Central memory CD8-positive, alpha-beta T cell (primary cell): Measurements from ENCODE around the gene CNGA2.

Experiments used
- ATAC-seq: fragments of 150-1000 bp; cut with Tn5 transposase; replicated peaks from 2 replicates; pipeline ENCODE4 v1.10.0; 2022; ENCODE audit warnings: mild to moderate bottlenecking, moderate FRiP score, moderate number of reproducible peaks; ENCODE audit not compliant: poor library complexity, severe bottlenecking; ENCODE audit errors: extremely low read depth
- DNase-seq, 2 donors: peaks; one replicate each; pipeline ENCODE4 v3.0.0; 2021; ENCODE audit warnings: low spot score in 2 of 2
- H3K27ac Mint-ChIP-seq: one replicate; pipeline ENCODE4 v1.8.0; 2022; ENCODE audit warnings: low read depth, mild to moderate bottlenecking, moderate library complexity, mixed read lengths
- H3K27me3 Mint-ChIP-seq: one replicate; pipeline ENCODE4 v1.8.0; 2022; ENCODE audit warnings: mixed read lengths
- H3K36me3 Mint-ChIP-seq: one replicate; pipeline ENCODE4 v1.8.0; 2022; ENCODE audit warnings: mild to moderate bottlenecking, moderate library complexity, mixed read lengths; ENCODE audit not compliant: insufficient read depth
- H3K4me1 Mint-ChIP-seq: one replicate; pipeline ENCODE4 v1.8.0; 2022; ENCODE audit warnings: mixed read lengths
- H3K4me3 Mint-ChIP-seq: one replicate; pipeline ENCODE4 v1.8.0; 2022; ENCODE audit warnings: mild to moderate bottlenecking, moderate library complexity, mixed read lengths
- H3K9me3 Mint-ChIP-seq: one replicate; pipeline ENCODE4 v1.8.0; 2022; ENCODE audit warnings: mixed read lengths

The CNGA2 gene

GRCh38 chrX:151743651-151744470 is 9.3 kb downstream of the CNGA2 start:
- no peak overlapping the region for H3K4me3 Mint-ChIP-seq
- H3K27ac Mint-ChIP-seq = no peak overlapping the region
- DNase-seq (no peak), ATAC-seq (no peak)
- no peaks in the 10 kb centered on the region for H3K27me3 Mint-ChIP-seq
- no peaks in the 10 kb centered on the region for H3K9me3 Mint-ChIP-seq
- H3K4me1 Mint-ChIP-seq = no peaks in the 10 kb centered on the region
- H3K36me3 Mint-ChIP-seq = no peaks in the 10 kb centered on the region

- Mint-ChIP-seq H3K9me3 (no peaks in the 10 kb centered on the region), H3K36me3 (no peaks in the 10 kb centered on the region), H3K4me1 (no peaks in the 10 kb centered on the region), H3K27ac (no peak overlapping the region), H3K4me3 (no peak overlapping the region), H3K27me3 (peaks cover 3% of the 10 kb centered on the region)
- no peak for ATAC-seq
- no peak for DNase-seq
These were observed 11.1 kb downstream of the CNGA2 start for GRCh38 chrX:151745651-151746050.

DNA sequence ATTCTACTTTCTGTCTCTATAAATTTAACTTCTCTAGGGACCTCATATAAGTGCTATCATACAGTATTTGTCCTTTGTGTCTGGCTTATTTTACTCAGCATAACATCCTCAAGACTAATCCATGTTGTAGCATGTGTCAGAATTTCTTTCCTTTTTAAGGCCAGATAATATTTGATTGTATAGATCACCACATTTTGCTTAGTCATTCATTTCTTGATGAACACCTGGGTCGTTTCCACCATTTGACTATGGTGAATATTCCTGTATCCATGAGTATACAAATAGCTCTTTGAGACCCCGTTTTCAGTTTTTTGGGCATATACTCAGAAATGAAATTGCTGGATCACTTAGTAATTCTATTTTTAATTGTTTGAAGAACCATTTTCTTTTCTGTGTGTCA is 12.0 kb downstream of the CNGA2 start:
- ATAC-seq (no peak), DNase-seq (no peak)
- H3K27ac Mint-ChIP-seq = no peak overlapping the region
- no peak overlapping the region for H3K4me3 Mint-ChIP-seq
- no peaks in the 10 kb centered on the region for H3K36me3 Mint-ChIP-seq
- H3K27me3 Mint-ChIP-seq = peaks cover 12% of the 10 kb centered on the region
- no peaks in the 10 kb centered on the region for H3K9me3 Mint-ChIP-seq
- H3K4me1 Mint-ChIP-seq = no peaks in the 10 kb centered on the region

- Mint-ChIP-seq H3K4me3 (no peak overlapping the region), H3K9me3 (no peaks in the 10 kb centered on the region), H3K27ac (no peak overlapping the region), H3K36me3 (no peaks in the 10 kb centered on the region), H3K4me1 (no peaks in the 10 kb centered on the region), H3K27me3 (peaks cover 16% of the 10 kb centered on the region)
- ATAC-seq (no peak), DNase-seq (no peak)
These were observed 16.0 kb downstream of the CNGA2 start for GRCh38 chrX:151750511-151750910.

DNA sequence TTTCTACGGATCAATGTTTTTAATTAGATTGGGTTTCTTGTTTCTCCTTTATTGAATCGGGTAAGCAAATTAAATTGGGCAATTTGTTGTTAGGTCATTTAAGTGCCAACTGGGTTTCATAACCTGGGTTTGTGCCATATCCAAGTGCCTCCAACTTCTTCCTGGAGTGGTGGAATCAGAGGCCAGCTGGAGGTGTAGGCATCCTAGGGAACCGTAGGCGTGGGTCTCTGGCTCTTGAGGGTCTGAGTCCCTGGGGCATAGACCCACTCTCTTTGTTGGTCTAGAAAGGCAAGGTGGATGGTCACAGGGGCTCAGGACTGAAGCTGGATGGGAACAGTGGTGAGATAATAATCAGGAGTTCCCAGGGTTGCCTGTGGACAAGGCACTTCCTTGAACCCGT is 18.3 kb downstream of the CNGA2 start:
- no peak overlapping the region for H3K4me3 Mint-ChIP-seq
- no peaks in the 10 kb centered on the region for H3K36me3 Mint-ChIP-seq
- H3K4me1 Mint-ChIP-seq = no peaks in the 10 kb centered on the region
- H3K9me3 Mint-ChIP-seq = no peaks in the 10 kb centered on the region
- DNase-seq (no peak), ATAC-seq (no peak)
- H3K27me3 Mint-ChIP-seq = peaks cover 16% of the 10 kb centered on the region
- no peak overlapping the region for H3K27ac Mint-ChIP-seq

DNA sequence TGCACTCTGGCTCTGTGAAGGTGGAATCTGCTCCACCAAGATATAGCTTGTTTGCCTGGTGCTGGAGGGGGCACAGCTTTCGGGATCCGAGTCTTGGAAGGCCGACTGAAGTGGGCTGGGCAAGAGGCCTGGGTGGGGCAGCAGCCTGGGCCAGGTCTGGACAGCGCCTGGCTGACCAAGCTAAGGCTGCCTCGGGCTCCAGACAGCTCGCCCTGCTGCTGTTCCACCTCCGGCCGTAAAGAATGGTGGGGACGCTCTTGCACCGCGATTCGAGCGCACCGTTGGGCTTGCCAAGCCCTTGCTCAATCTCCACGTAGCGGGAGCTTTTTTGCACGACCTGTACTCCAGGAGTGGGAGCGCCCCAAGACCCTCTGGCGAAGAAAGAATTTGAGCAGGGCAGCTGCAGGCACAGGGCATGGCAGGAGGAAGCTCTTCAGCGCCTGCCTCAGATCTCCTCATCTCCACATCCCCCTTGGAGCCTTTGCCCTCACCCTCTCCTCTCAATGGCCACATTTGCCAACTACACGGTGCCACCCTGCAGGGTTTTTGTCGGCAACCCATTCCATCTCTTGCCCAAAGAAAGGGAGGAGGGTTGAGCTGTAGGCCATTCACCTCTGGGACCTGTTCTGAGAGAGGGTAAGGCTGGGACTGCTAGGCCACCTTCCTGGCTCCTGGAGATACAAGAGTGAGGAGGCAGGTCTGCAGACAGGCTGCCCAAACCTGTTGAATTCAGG is 18.9 kb downstream of the CNGA2 start:
- Mint-ChIP-seq H3K4me1 (no peaks in the 10 kb centered on the region), H3K4me3 (no peak overlapping the region), H3K27ac (no peak overlapping the region), H3K9me3 (no peaks in the 10 kb centered on the region), H3K27me3 (peaks cover 16% of the 10 kb centered on the region), H3K36me3 (no peaks in the 10 kb centered on the region)
- no peak for ATAC-seq
- DNase-seq = no peak

- no peak for ATAC-seq
- H3K36me3 Mint-ChIP-seq = no peaks in the 10 kb centered on the region
These were observed 19.5 kb downstream of the CNGA2 start for GRCh38 chrX:151754047-151754429.

GRCh38 chrX:151754641-151755215 is 20.2 kb downstream of the CNGA2 start:
- no peak for DNase-seq
- no peak overlapping the region for H3K27ac Mint-ChIP-seq
- H3K4me1 Mint-ChIP-seq = no peaks in the 10 kb centered on the region
- ATAC-seq = no peak
- H3K36me3 Mint-ChIP-seq = no peaks in the 10 kb centered on the region
- no peak overlapping the region for H3K4me3 Mint-ChIP-seq
- no peaks in the 10 kb centered on the region for H3K9me3 Mint-ChIP-seq
- H3K27me3 Mint-ChIP-seq = peaks cover 16% of the 10 kb centered on the region

More at GRCh38 chrX:151754047-151754429, 19.5 kb downstream of the CNGA2 start:
- Mint-ChIP-seq H3K4me3 (no peak overlapping the region), H3K27me3 (peaks cover 16% of the 10 kb centered on the region), H3K9me3 (no peaks in the 10 kb centered on the region), H3K27ac (no peak overlapping the region), H3K4me1 (no peaks in the 10 kb centered on the region)
- no peak for DNase-seq

GRCh38 chrX:151759041-151759708 is 24.6 kb downstream of the CNGA2 start:
- Mint-ChIP-seq H3K27ac (no peak overlapping the region), H3K27me3 (no peaks in the 10 kb centered on the region), H3K4me1 (no peaks in the 10 kb centered on the region), H3K9me3 (no peaks in the 10 kb centered on the region), H3K4me3 (no peak overlapping the region), H3K36me3 (no peaks in the 10 kb centered on the region)
- ATAC-seq (no peak), DNase-seq (no peak)

DNA sequence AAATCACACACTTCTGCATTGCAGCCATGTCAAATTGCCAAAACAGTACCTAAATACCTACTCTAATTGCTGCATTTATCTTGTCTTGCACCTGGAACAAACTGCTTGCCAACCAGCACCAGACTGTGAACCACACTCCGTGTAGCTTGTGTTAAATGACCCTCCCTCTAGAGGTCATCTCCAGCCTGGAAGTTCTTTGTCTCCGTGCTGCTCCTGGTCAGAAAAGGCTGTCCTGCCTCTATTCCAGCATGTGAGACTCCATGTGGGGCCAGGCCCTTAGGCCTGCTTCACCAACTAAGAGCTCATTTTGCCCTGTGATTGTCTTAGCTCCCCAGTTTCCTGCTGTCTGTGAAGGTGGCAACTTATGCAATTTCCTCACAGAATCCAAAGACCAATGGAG is 28.3 kb downstream of the CNGA2 start:
- ATAC-seq (no peak), DNase-seq (no peak)
- Mint-ChIP-seq H3K4me3 (no peak overlapping the region), H3K4me1 (no peaks in the 10 kb centered on the region), H3K27ac (no peak overlapping the region), H3K36me3 (no peaks in the 10 kb centered on the region), H3K27me3 (peaks cover 10% of the 10 kb centered on the region), H3K9me3 (no peaks in the 10 kb centered on the region)

DNA sequence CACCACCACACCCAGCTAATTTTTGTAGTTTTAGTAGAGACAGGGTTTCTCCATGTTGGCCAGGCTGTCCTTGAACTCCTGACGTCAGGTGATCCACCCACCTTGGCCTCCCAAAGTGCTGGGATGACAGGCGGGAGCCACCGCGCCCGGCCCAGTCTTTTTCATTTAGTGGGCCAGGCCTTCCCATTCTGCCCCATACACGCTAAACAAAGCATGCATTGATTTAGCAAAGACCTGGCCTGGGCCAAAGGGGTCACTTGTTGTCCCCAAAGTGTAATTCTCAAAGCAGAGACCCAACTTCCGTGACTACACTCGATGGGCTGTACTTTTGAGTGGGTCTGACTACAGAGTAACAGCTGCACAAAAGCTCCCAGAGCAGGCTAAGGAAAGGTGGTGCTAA is 29.2 kb downstream of the CNGA2 start:
- H3K27ac Mint-ChIP-seq = no peak overlapping the region
- H3K4me1 Mint-ChIP-seq = no peaks in the 10 kb centered on the region
- DNase-seq (no peak), ATAC-seq (no peak)
- peaks cover 10% of the 10 kb centered on the region for H3K27me3 Mint-ChIP-seq
- no peaks in the 10 kb centered on the region for H3K9me3 Mint-ChIP-seq
- H3K4me3 Mint-ChIP-seq = no peak overlapping the region
- H3K36me3 Mint-ChIP-seq = no peaks in the 10 kb centered on the region

GRCh38 chrX:151765026-151765425 is 30.5 kb downstream of the CNGA2 start:
- no peaks in the 10 kb centered on the region for H3K36me3 Mint-ChIP-seq
- no peak overlapping the region for H3K4me3 Mint-ChIP-seq
- H3K27me3 Mint-ChIP-seq = peaks cover 10% of the 10 kb centered on the region
- no peaks in the 10 kb centered on the region for H3K4me1 Mint-ChIP-seq
- ATAC-seq = no peak
- no peak for DNase-seq
- H3K27ac Mint-ChIP-seq = no peak overlapping the region
- no peaks in the 10 kb centered on the region for H3K9me3 Mint-ChIP-seq
